A673 (cell line): ENCODE data around the gene NOD2. TPM values are rescaled to one million over a fixed set of nuclear protein-coding genes. Genes with fewer than 3 reads are reported as not detected.

Experiments
- BruUV-seq: library from RNA; stranded (reverse); fragments of 400-500 nt; replicated peaks from 2 replicates; lab custom pipeline; 2021; lab: Mats Ljungman, UMichigan
- CTCF ChIA-PET: fragments of 300-600 bp; sonication (Branson Sonifier 250); formaldehyde crosslinking; loops from one replicate; lab custom pipeline; 2022; ENCODE audit warnings: antibody characterized with exemption; lab: Charles Lee
- POLR2A ChIA-PET: fragments of 300-600 bp; sonication (Branson Sonifier 250); formaldehyde crosslinking; loops from one replicate; lab custom pipeline; 2022; ENCODE audit warnings: antibody characterized with exemption; ENCODE audit not compliant: low non-redundant PET; lab: Charles Lee
- DNase-seq: peaks from one replicate; pipeline ENCODE4 v3.0.0-alpha.2; 2015; ENCODE audit warnings: low spot score
- H3K27ac ChIP-seq: fragments of 200-600 bp; sonication (generic); 2 replicates; pipeline ENCODE4 v1.5.1; 2016; ENCODE audit warnings: mixed run types, low read depth, mild to moderate bottlenecking, mixed read lengths, antibody characterized with exemption, low read length; ENCODE audit not compliant: poor library complexity, severe bottlenecking
- H3K27me3 ChIP-seq: fragments of 200-600 bp; sonication (generic); replicated peaks from 2 replicates; pipeline ENCODE4 v1.6.1; 2017; ENCODE audit warnings: mixed run types, low read depth, mild to moderate bottlenecking, mixed read lengths, antibody characterized with exemption, low read length; ENCODE audit not compliant: insufficient read depth, poor library complexity
- H3K36me3 ChIP-seq: fragments of 200-600 bp; sonication (generic); 2 replicates; pipeline ENCODE4 v1.6.1; 2016; ENCODE audit warnings: mixed run types, mild to moderate bottlenecking, mixed read lengths, antibody characterized with exemption, low read length; ENCODE audit not compliant: insufficient read depth, poor library complexity, severe bottlenecking
- H3K4me1 ChIP-seq: fragments of 200-600 bp; sonication (generic); 2 replicates; pipeline ENCODE4 v1.6.1; 2017; ENCODE audit warnings: mixed run types, mild to moderate bottlenecking, mixed read lengths, antibody characterized with exemption, low read length; ENCODE audit not compliant: insufficient read depth, poor library complexity, severe bottlenecking
- H3K4me3 ChIP-seq: fragments of 200-600 bp; sonication (generic); 2 replicates; pipeline ENCODE4 v1.5.1; 2016; ENCODE audit warnings: low read depth, mixed run types, mild to moderate bottlenecking, mixed read lengths, low read length; ENCODE audit not compliant: poor library complexity, severe bottlenecking
- H3K9me3 ChIP-seq: fragments of 200-600 bp; sonication (generic); 2 replicates; pipeline ENCODE4 v1.6.1; 2016; ENCODE audit warnings: mixed run types, low read depth, mild to moderate bottlenecking, mixed read lengths, antibody characterized with exemption, low read length; ENCODE audit not compliant: poor library complexity, severe bottlenecking
- CTCF ChIP-seq: fragments of 300-800, 200-600 bp; sonication (generic); conservative IDR thresholded peaks from 2 replicates; pipeline ENCODE4 v1.5.1; 2017; ENCODE audit warnings: low read depth, mild to moderate bottlenecking, antibody characterized with exemption, low read length, moderate library complexity, mixed read lengths
- EZH2 ChIP-seq: fragments of 200-600 bp; sonication (generic); IDR thresholded peaks from 2 replicates; pipeline ENCODE4 v1.6.1; 2017; ENCODE audit warnings: borderline replicate concordance, low read depth, mild to moderate bottlenecking, mixed read lengths, antibody characterized with exemption, low read length; ENCODE audit not compliant: poor library complexity, severe bottlenecking
- intact Hi-C: fragments of 100-400 bp; cut with micrococcal nuclease; formaldehyde crosslinking; loops from one replicate; pipeline ENCODE4 v1.10.0; 2022; ENCODE audit not compliant: unreplicated experiment
- total RNA-seq: library from RNA; stranded (reverse); gene quantifications from 2 replicates; pipeline ENCODE4 v1.2.3, GENCODE V29; 2021

NOD2 gene
- total RNA-seq, 1 experiment from 2014 or later, result not detected

GRCh38 chr16:50722960-50723359 is 29.6 kb downstream of the NOD2 start:
- BruUV-seq, result no TSS peak
- ChIA-PET CTCF (no interaction called here), POLR2A (no interaction called here)
- Histone ChIP-seq H3K27me3 (no peaks in the 10 kb centered on the region), H3K9me3 (no peaks in the 10 kb centered on the region), H3K4me1 (no peaks in the 10 kb centered on the region), H3K4me3 (no peak overlapping the region), H3K36me3 (no peaks in the 10 kb centered on the region), H3K27ac (no peak overlapping the region)
- intact Hi-C loops, result no loop called here
- no peak for TF ChIP-seq CTCF
- TF ChIP-seq EZH2, result no peak
- no peak for DNase-seq

DNA sequence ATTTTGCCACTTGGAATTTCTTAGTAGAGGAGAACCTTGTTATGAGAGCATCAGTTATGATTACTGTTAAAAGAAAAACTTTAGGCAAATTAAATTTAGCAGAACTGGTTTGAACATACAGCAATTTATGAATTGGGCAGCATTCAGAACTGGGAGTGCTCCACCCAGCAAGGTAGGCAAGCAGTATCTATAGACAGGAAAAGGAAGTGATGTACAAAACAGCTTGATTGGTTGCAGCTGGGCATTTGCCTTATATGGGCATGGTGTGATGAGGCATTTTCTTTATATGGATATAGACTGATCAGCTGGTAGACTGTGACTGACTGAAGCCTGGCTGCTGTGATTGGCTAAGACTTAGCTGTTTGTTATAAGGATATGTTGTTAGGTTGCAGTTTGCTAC is 30.9 kb downstream of the NOD2 start:
- intact Hi-C loops, result no loop called here
- H3K4me3 ChIP-seq, result no peak overlapping the region
- ChIA-PET CTCF (no interaction called here), POLR2A (no interaction called here)
- no peaks in the 10 kb centered on the region for H3K36me3 ChIP-seq
- H3K27me3 ChIP-seq, result no peaks in the 10 kb centered on the region
- no peak overlapping the region for H3K27ac ChIP-seq
- no peak for DNase-seq
- H3K4me1 ChIP-seq, result no peaks in the 10 kb centered on the region
- no peak for TF ChIP-seq EZH2
- no peak for TF ChIP-seq CTCF
- H3K9me3 ChIP-seq, result no peaks in the 10 kb centered on the region
- BruUV-seq, result no TSS peak

DNA sequence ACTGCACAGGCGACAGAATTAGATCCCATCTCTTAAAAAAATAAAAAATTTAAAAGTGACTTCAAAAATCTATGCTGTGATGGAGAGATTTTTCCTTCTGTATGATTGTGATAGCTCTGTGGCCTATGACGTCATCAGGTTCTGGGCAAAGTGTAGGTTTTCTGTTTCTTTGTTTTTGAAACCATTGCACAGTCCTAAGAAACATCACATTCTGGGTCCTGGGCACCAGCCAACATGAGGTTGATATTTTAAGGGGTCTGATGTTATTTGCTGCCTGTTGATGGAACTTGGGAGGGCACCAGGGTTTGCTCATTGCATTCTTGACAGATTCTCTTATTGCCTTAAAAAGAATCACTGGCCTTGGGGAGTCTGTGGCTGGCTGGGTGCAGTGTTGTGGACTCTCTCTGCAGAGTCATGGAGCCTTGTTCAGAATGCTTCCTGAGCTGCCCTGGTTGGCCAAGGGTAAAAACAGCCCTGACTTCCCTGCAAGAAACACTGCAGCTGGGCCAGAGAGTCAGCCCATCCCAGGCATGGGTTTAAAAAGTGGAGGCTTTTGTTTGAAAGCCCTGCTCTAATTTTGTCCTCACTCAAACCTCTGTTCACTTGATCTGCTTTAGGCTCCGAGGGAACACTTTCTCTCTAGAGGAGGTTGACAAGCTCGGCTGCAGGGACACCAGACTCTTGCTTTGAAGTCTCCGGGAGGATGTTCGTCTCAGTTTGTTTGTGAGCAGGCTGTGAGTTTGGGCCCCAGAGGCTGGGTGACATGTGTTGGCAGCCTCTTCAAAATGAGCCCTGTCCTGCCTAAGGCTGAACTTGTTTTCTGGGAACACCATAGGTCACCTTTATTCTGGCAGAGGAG is 38.0 kb downstream of the NOD2 start:
- POLR2A ChIA-PET, result no interaction called here
- CTCF ChIA-PET, result no interaction called here
- Histone ChIP-seq H3K27me3 (peaks cover 12% of the 10 kb centered on the region), H3K4me1 (no peaks in the 10 kb centered on the region), H3K27ac (no peak overlapping the region), H3K9me3 (no peaks in the 10 kb centered on the region), H3K36me3 (no peaks in the 10 kb centered on the region), H3K4me3 (no peak overlapping the region)
- TF ChIP-seq CTCF (no peak), EZH2 (no peak)
- intact Hi-C loops, result no loop called here
- DNase-seq, result no peak
- no TSS peak for BruUV-seq
